Liver (tissue), 3 donors: ENCODE data around the gene LRWD1.

Source experiments
- ATF3 ChIP-seq: IDR thresholded peaks from 2 replicates; pipeline ENCODE4 v1.6.1; 2016; ENCODE audit warnings: antibody characterized with exemption
- EGR1 ChIP-seq, 2 donors: IDR thresholded peaks; 2 replicates each; pipeline ENCODE4 v1.6.1; 2016 to 2018; ENCODE audit warnings: antibody characterized with exemption in 2 of 2, low read depth in 2 of 2
- HNF4G ChIP-seq: IDR thresholded peaks from 2 replicates; pipeline ENCODE4 v1.6.1; 2016; ENCODE audit warnings: antibody characterized with exemption
- MAX ChIP-seq: IDR thresholded peaks from 2 replicates; pipeline ENCODE4 v1.6.1; 2016; ENCODE audit warnings: antibody characterized with exemption
- RAD21 ChIP-seq, 2 donors: IDR thresholded peaks; 2 replicates each; pipeline ENCODE4 v1.6.1; 2016; ENCODE audit warnings: antibody characterized with exemption in 2 of 2, mild to moderate bottlenecking in 2 of 2
- REST ChIP-seq: IDR thresholded peaks from 2 replicates; pipeline ENCODE4 v1.6.1; 2016; ENCODE audit warnings: antibody characterized with exemption, mild to moderate bottlenecking
- SP1 ChIP-seq: IDR thresholded peaks from 2 replicates; pipeline ENCODE4 v1.6.1; 2018; ENCODE audit warnings: antibody characterized with exemption, mild to moderate bottlenecking
- TAF1 ChIP-seq: conservative IDR thresholded peaks from 2 replicates; pipeline ENCODE4 v1.6.1; 2016; ENCODE audit warnings: antibody characterized with exemption, mild to moderate bottlenecking
- YY1 ChIP-seq: IDR thresholded peaks from 2 replicates; pipeline ENCODE4 v1.6.1; 2016; ENCODE audit warnings: antibody characterized with exemption, mild to moderate bottlenecking
- TF ChIP-seq, protein P1 (sequence below): IDR thresholded peaks from 2 replicates; pipeline ENCODE4 v1.6.1; 2016; ENCODE audit warnings: antibody characterized with exemption
- TF ChIP-seq, protein P2 (sequence below): fragments of 150-350 bp; IDR thresholded peaks from 2 replicates; pipeline ENCODE4 v1.5.1; 2017; ENCODE audit warnings: improper control_type of control experiment, low read depth, low read length; ENCODE audit not compliant: missing input control
- donor health status: healthy.
- donor health status: healthy.

DNA sequence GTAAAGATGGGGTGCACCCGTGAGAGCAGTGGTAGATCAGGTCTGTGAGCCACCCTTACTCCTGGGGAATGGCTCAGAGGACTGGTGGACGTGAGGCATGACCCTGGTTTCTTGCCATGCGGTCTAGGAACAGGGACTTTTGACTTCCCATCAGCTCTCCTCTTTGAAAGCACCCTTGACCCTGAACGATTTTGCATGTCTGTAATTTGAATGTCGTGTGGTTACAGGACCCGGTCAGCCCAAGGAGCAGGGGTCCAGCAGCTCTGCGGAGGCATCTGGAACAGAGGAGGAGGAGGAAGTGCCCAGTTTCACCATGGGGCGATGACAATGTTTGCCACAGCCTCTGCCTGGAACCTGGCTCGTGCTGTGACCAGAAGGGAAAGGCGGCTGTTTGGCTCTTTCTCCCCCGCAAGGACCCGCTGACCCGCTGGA lies 40.0 kb upstream of the LRWD1 start:
- TF ChIP-seq, protein P1, sequence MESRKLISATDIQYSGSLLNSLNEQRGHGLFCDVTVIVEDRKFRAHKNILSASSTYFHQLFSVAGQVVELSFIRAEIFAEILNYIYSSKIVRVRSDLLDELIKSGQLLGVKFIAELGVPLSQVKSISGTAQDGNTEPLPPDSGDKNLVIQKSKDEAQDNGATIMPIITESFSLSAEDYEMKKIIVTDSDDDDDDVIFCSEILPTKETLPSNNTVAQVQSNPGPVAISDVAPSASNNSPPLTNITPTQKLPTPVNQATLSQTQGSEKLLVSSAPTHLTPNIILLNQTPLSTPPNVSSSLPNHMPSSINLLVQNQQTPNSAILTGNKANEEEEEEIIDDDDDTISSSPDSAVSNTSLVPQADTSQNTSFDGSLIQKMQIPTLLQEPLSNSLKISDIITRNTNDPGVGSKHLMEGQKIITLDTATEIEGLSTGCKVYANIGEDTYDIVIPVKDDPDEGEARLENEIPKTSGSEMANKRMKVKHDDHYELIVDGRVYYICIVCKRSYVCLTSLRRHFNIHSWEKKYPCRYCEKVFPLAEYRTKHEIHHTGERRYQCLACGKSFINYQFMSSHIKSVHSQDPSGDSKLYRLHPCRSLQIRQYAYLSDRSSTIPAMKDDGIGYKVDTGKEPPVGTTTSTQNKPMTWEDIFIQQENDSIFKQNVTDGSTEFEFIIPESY, result no peak
- TF ChIP-seq, protein P2, sequence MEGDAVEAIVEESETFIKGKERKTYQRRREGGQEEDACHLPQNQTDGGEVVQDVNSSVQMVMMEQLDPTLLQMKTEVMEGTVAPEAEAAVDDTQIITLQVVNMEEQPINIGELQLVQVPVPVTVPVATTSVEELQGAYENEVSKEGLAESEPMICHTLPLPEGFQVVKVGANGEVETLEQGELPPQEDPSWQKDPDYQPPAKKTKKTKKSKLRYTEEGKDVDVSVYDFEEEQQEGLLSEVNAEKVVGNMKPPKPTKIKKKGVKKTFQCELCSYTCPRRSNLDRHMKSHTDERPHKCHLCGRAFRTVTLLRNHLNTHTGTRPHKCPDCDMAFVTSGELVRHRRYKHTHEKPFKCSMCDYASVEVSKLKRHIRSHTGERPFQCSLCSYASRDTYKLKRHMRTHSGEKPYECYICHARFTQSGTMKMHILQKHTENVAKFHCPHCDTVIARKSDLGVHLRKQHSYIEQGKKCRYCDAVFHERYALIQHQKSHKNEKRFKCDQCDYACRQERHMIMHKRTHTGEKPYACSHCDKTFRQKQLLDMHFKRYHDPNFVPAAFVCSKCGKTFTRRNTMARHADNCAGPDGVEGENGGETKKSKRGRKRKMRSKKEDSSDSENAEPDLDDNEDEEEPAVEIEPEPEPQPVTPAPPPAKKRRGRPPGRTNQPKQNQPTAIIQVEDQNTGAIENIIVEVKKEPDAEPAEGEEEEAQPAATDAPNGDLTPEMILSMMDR, result no peak
- TF ChIP-seq HNF4G (no peak), ATF3 (no peak), EGR1 (IDR thresholded peaks at IDR 0.05; ENCODE audit: low read depth in 2 of 2) (no peak), RAD21 (IDR thresholded peaks at IDR 0.05) (no peak), MAX (no peak), REST (no peak), YY1 (no peak), SP1 (no peak), TAF1 (no peak)
